GM18526 (cell line): ENCODE results near the gene CINP.

Experiments used
- POLR2A ChIP-seq: IDR thresholded peaks from 3 replicates; pipeline ENCODE4 v1.6.1; 2011; ENCODE audit not compliant: insufficient read length; ENCODE audit errors: extremely low read depth

Gene CINP

DNA sequence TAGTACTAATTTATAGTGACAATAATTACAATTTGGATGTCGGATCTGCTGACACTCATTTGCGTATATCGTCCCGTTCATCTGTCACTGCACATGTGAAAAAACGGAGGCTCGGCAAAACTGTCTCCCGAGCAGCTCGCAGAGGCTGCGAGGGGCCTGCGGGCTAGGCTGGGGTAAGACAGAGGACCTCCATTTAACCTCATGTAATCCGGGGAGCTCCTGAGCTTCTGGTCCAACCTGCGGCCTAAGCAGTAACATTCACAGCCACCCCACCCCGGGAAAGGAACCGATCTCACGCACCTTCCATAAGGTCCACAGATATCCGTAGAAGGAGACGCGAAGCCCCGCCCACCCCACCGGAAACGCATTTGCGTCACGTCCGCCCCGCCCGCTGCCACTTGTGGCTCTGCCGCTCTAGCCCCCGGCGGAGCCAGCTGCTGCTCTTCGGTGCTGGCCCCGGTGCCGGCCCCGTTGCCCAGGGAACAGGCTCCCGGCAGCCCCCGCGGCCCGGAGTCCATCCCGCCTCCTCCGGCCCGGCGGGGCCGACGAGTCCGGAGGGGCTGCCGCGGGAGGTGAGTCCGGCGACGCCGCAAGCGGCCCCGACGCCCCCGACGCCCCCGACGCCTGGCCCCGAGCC lies at the start of gene CINP, which contains the start of gene TECPR2:
Gene CINP (minus strand): TSS at position 346 of the 637 bp plus-strand sequence. CDS start 39 bp downstream, at position 307.
Gene TECPR2 (plus strand): TSS at position 397 of the 637 bp plus-strand sequence. CDS start 13,781 bp downstream, outside the sequence.
- TF ChIP-seq POLR2A, result peak; percentile 72

DNA sequence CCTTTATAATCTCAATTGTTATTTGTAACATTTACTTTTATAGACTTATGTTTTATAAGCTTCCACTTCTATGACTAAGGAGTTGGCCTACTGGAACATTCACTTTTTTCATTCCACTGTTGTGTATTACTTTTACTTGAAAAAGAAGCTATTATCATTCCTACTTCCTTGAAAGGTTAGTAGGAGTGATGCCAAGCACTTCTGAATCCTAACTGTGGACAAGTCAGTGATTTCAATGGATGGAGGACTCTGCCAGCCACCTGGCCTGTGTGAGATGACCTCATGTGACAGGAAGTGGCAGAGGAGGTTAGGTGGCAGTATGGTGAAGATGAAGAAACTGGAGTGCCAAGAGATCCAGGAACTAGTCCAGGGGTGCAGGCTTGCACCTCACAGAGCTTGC lies 46.0 kb upstream of the CINP start:
- no peak for TF ChIP-seq POLR2A

DNA sequence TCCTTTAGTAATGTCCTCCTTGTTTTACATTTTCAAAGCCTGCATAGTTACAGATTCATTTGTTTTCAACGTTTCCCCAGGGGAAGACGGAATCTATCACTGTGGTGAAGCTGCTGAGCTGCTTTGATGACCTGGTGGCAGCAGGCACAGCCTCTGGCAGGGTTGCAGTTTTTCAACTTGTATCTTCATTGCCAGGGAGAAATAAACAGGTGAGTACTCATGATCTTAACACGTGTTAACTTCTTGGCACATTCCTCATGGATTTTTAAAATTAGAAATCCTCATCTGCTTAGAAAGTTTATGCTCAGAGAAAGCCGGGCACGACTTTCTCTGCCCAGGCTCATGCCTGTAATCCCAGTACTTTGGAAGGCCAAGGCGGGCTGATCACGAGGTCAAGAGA lies 44.6 kb upstream of the CINP start:
- no peak for TF ChIP-seq POLR2A

DNA sequence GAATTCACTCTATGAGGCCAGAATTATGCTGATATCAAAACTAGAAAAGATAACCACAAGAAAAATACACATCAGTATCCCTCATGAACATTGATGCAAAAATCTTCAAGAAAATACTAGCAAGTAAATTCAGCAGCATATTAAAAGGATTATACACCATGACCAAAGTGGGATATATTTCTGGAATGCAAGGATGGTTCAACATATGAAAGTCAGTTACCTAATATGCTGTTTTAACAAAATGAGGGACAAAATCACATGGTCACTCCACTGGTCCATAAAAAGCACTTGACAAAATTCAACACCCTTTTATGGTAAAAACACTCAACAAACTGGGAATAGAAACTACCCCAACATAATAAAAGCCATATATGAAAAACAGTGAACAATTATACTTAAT lies 40.3 kb upstream of the CINP start:
- TF ChIP-seq POLR2A, result no peak

DNA sequence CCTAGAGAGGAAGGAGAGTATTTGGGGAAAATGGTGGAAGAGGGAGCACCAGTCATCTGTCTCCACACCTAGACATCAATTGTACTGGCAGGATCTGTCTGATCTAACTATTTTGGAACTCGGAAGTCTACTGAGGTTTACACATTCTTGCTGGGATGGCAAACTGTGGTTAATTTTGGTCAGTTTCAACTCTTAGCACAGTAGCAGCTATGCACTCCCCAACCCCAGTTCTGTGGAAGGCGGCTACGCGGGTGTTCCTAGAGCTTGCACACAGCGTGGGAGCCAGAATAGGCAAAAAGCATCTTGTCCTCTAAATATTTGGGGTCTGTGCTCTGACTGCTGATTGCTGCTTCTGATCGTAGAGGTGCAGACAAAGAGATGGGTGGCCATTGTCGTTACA lies 33.8 kb upstream of the CINP start:
- TF ChIP-seq POLR2A, result no peak

DNA sequence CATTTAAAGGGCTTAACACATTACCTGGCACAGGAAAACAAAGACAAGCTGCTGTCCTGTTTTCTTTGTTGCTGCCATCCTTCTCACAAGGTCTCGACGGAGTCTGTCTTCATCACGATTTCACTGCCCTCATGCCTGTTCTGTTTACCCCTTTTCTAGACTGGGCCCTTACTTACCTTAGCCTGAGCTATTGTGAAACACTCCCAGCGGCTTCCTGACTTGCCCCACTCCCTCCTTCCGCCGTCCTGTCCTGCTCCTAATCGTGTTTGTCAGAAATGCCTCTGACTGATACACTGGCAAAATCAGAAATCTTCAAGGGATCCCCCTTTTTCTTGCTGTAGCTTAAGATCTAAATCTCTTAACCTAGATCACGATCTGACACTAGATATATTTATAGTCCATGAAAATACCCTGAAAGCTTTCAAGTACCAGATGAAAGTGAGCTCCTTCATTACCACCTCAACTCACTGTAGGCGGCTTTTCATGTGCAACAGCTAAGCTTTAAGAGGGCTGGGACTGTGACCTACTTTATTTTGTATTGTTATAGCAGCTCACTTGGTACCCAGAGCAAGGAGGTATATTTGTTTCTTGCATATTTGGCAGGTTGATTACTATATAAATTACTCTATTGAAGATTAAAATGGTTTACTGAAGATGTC lies 32.2 kb upstream of the CINP start:
- TF ChIP-seq POLR2A, result no peak

DNA sequence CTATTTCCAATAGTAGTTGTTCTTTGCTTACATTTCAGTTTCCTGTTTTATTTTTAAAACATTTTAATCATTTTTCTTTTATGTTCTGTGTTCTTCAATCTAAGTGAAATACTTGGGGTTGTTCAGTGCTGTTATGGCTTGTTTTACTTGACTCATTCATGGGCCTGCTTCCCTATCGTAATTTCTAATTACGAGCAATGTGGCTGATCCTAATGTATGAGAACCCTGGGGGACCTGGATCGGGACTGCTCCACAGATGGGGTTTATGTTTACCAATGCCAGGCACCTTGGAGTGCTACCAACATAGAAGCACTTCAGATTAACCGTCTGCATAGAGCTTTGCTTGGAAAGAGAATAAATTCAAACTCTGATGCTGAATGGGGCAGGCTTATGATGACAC lies 29.8 kb upstream of the CINP start:
- no peak for TF ChIP-seq POLR2A

DNA sequence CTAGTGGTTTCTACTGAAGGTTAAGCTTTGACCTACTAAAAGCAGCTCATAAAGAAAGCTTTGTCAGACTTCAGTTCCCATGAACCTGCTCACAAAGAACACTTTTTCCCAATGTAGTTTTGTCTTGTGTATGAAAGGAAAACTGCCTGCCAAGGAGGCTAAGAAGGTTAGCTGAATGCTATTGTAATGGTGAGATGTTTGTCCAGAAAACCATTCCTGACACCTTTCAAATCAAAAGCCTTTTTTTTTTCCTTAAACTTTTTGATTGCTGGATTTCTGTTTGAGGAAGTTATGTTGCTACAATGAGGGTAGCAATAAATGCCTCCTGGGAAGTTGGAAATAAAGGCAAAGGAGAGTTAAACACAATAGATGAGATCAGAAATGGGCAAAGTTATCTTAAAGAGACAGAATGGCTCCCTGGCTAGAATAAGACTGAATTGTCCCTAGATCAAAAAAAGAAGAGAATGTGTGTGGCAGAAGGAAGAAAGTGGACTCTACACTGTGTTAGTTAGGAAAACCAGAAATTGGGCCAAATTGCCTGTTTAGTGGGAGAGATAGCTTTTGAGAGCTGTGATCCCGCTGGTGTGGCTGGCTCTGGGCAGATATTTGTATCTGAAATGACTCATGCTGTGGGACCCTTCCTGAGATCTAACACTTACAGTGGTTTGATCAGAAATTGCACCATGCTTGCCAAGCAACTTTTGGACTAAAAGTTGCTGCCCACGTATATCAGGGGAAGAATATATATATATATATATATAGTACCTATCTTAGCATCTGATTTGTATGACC lies 27.6 kb upstream of the CINP start:
- no peak for TF ChIP-seq POLR2A

DNA sequence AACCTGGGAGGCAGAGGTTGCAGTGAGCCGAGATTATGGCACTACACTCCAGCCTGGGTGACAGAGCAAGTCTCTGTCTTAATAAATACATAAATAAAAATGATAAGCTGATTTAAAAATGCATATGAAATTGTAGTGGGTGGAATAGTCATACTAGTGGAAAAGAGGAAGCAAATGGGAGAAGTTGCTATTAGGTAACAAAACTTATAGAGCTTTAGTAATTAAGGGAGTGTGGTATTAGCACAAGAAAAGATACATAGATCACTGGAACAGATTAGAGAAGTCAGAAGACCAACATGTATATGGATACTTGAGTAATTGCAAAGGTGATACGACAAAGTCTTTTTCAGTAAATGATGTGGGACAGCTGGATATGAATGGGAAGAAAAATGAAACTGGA lies 26.6 kb upstream of the CINP start:
- no peak for TF ChIP-seq POLR2A

DNA sequence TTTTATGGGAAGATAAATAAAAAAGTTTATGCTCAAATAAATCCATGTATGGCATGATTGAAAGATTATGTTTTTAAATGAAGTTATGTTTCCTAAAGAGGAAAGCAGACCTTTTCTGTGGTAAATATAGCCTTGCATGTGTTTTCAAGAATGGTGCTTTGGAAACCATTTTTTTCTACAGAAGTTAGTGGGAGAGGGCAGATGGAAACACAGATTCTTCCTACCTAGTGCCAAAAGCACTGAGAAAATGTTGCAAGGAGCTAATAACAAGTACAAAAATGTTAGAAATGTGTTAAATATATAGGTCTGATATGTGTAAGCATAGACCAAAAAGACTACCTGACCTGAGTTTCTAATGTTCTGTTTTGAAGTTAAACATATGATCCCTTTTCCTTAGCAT lies 24.4 kb upstream of the CINP start:
- no peak for TF ChIP-seq POLR2A

DNA sequence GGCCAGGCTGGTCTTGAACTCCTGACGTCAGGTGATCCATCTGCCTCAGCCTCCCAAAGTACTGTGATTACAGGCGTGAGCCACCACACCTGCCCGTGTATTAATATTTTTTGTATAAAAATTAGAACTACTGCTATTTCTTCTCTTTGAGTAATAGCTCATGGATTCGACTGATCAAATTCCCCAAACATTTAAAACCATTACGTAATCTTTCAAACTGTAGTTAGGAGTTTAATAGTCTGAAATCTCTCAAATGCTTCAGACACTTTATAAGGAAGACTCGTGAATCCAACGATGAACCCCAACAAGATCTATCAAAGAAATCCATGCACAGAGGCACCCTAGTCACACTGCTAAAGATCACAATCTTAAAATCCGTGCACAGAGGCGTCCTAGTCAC lies 16.1 kb upstream of the CINP start:
- TF ChIP-seq POLR2A, result no peak

DNA sequence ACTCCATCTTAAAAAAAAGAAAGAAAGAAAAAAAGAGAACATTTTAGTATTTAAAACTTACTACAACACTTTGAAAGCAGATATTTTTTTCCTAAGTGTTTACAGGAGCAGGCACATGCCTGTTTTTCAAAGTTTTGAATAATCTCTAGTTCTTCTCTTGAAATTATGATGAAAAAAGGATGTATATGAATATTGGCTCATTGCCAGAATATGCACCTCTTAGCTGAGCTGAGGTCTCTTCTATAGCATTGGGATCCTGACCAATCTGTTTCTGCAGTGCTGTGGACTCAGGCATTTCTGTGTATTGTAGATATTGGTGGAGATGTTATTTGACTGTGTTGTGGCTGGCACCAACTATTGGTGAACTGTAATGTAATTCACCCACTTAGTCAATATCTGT lies 15.0 kb upstream of the CINP start:
- TF ChIP-seq POLR2A, result no peak

DNA sequence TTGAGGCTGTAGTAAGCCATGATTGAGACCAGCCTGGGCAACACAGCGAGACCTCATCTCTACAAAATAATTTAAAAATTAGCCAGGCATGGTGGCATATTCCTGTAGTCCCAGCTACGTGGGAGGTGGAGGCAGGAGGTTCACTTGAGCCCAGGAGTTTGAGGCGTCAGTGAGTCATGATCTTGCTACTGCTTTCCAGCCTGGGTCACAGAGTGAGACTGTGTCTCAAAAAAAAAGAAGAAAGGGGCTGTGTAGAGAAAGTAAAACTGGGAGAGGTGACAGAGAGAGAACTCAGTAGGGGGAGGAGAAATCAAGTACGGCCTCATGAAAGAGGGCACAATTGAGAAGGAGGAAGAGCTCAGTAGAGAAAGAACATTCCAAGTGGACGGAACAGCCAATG lies 12.4 kb upstream of the CINP start:
- TF ChIP-seq POLR2A, result no peak

DNA sequence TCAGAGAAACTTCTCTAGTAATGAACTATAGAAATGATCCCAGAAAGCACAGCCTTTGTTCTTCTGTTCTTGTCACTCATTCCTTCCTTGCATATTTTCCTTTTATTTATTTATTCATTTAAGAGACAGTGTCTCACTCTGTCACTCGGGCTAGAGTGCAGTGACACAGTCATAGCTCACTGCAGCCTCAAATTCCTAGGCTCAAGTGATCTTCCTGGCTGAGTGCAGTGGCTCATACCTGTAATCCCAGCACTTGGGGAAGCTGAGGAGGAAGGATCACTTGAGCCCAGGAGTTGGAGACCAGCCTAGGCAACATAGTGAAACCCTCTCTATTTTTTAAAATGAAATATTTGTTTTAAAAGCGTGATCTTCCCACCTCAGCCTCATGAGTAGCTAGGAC lies 11.6 kb upstream of the CINP start:
- no peak for TF ChIP-seq POLR2A

DNA sequence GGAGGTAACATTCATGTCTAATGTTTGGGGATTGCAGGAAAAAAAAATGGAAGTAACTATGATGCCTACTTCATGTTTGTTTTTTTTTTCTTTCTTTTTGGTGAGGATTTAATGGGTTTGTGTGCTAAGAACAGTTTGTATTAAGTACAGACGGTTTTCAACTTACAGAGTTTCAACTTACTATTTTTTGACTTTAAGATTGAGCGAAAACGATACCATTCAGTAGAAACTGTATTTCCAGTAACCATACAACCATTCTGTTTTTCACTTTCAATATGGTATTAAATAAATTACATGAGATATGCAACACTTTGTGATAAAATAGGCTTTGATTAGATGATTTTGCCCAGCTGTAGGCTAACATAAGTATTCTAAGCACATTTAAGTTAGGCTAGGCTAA lies 10.4 kb upstream of the CINP start:
- no peak for TF ChIP-seq POLR2A

DNA sequence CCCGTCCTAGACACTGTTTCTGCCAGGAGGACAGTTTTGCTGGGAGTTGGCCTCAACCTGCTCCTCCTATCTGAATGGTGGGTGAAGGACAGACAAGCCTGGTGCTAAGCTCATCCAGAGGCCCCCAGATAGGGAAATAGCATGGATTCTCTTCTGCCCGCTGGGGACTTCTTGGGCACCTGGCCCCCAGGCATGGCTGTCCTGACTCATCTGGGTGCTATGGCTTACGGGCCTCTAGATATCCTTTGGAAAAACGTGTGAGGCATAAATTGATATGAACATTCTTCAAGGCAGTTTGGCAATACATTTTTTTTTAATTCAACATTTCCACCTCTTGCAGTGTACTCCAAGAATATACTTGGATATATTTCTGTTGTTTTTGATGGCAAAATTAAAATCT lies 8.7 kb upstream of the CINP start:
- no peak for TF ChIP-seq POLR2A
